Inflammatory macrophage (primary cell): ENCODE measurements around the gene JADE3.

ENCODE experiments used
- DNase-seq, 2 donors: peaks; one replicate each; pipeline ENCODE4 v3.0.0-alpha.2; 2020 to 2022
- total RNA-seq, 18 experiments: gene quantifications; one replicate each; lab custom pipeline; 2026; ENCODE audit warnings: mixed read lengths in 6 of 18, inconsistent platforms in 2 of 18; lab: John Stamatoyannopoulos, UW

JADE3 gene
- 0.18 to 1.3 (median 0.59) reads per million in 18 experiments for total RNA-seq

GRCh38 chrX:46912098-46912602 lies at the start of gene JADE3:
Gene JADE3 (plus strand): TSS chrX:46912421. CDS start chrX:46984895, 72,474 bp downstream.
- DNase-seq, result peak in 1 of 2 donors; percentile 2

DNA sequence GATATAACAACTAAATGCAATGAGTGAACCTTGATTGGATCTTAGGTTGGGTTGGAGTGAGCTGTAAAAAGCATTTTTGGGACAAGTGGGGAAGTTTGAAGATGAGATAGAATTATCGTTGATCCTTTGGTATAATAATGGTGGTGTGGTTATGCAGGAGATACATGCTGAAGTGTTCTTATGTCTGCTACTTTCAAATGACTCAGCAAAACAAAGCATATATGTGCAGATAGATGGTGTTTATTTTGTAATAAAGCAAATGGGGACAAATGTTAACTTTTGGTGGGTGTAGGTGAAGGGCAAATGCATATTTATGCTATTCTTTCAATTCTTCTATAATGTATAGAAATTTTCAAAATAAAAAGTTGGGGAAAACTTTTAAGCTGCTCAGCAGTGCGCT lies 49.1 kb upstream of the JADE3 start:
- no peak for DNase-seq

DNA sequence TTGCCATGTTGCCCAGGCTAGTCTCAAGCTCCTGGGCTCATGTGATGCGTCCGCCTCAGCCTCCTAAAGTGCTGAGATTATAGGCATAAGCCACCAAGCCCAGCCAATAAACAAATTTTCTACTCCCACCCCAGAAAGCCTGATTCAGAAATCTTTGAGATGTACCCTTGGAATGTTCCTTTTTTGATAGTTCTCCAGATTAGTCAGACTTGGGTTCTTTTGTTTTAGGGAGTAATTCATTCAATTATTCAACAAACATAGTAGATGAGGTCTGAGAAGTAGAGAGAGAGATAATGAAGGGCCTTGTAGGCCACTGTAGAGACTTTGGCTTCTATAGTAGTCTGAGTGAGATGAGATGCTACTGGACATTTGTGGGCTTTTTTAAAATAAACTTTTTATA lies 47.6 kb upstream of the JADE3 start:
- no peak for DNase-seq

DNA sequence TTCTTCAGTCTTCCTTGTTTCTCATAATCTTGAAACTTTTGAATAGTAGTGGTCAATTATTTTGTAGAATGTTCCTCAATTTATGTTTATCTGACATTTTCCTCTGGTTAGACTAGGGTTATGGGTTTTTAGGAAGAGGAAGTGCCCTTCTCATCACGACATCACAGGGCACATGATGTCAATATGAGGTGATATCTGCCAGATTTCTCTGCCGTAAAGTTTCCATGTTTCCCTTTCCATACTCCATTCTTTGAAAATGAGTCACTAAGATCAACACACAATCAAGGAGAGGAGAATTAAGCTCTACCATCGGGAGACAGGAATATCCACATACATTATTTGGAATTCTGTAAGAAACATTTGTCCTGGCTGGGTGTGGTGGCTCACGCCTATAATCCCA lies 46.9 kb upstream of the JADE3 start:
- DNase-seq, result peak; percentile 55 to 71

- no peak for DNase-seq
These were observed 45.5 kb upstream of the JADE3 start for GRCh38 chrX:46866726-46867125.

- no peak for DNase-seq
These were observed 38.5 kb upstream of the JADE3 start for GRCh38 chrX:46873746-46874145.

GRCh38 chrX:46876901-46877300 lies 35.3 kb upstream of the JADE3 start:
- no peak for DNase-seq

DNA sequence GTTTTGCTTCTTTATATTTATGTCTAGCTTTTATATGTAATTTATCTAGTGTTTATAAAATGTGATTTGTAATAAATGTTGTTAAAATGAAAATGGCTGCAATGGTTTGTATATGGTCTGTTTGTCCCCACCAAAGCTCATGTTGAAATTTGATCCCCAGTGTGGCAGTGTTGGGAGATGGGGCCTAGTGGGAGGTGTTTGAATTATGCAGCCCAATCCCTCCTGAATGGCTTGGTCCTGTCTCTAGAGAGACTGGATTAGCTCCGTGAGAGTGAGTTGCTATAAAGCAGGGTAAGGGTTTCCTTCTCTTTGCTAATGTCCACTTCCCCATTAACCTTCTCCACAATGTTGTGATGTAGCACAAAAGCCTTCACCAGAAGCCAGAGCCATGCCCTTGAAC lies 30.0 kb upstream of the JADE3 start:
- no peak for DNase-seq

GRCh38 chrX:46884799-46885198 lies 27.4 kb upstream of the JADE3 start:
- no peak for DNase-seq

GRCh38 chrX:46898207-46898606 lies 14.0 kb upstream of the JADE3 start:
- DNase-seq, result no peak

- peak; percentile 46 to 65 for DNase-seq
These were observed 8.6 kb upstream of the JADE3 start for GRCh38 chrX:46903458-46904242.

- DNase-seq, result no peak
These were observed 7.6 kb upstream of the JADE3 start for GRCh38 chrX:46904626-46905025.

DNA sequence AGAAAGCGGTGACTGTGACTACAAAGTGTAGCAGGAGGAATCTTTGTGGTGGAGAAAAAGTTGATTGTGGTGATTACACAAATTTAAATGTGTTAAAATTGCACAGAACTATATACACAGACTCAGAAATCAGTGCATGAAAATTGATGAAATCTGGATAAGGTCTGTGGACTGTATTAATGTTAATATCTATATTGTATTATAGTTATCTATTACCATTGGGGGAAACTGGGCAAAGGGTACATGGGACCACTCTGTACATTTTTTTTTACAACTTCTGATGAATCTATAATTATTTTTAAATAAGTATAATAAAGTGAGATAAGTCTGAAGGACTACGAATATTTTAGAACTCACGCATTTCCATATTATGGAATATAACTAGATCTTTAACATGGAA lies 1.8 kb upstream of the JADE3 start:
- DNase-seq, result no peak

DNA sequence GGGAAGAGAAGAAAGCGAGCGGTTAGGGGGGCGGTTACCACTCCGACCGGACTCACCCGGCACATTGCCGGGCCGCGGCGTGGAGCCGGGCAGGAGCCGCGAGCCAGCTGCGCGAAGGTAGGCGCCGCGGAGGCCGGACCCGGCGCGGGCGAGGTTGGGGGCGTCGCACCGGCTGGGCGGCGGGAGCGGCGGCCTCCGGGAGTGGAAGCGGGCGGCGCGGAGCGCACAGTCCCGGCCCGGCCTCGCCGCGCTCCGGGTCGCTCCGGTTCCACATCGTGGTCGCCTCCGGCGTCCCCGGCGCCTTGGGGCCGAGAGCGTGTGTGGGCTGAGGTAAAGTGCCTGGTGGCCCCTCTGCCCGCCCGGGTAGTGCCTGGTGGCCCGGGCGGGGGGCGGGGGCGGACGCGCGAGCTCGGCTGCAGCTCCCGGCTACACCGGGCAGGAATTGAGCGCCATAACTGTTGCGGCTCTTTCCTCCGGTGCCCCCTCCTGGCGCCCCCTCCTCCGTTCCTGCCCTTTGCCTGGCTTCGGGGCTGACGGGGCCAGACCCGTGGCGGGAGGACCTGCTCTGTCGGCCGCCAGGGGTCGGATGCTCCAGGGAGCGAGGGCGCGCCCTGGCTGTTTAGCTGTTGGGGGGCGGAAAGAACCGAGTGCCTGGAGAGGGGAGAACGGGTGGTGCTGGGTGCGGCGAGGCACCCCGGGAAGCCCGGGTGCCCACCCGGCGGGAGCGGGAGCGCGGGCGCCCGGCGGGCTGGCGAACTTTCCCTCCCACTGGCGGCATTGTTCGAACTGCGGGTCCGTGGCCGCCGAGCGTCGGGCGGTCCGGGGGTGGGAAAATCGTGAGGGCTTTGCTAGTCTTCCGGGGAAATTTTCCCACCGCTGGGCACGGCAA lies 626 bp downstream of the JADE3 start:
- DNase-seq, result peak in 1 of 2 donors; percentile 19

GRCh38 chrX:46913667-46914066 lies 1.4 kb downstream of the JADE3 start:
- no peak for DNase-seq

DNA sequence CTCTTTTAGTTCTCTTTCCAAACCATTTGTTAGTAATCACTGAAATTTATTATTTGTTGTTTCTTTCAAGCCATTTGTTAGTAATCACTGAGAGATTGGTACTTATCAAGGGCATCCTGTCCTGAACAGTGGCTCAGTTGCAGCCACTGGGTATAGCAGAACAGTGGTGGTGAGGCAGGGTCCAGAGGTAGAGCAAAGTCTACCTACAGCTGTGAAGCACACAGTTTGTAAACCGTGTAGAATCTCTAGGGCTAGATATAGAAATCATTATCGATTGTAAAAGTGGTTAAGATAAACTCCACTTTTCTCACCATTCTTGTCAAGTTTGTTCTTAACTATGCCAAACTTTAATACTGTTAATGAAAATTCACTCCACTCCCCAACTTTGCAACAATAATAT lies 4.1 kb downstream of the JADE3 start:
- no peak for DNase-seq

DNA sequence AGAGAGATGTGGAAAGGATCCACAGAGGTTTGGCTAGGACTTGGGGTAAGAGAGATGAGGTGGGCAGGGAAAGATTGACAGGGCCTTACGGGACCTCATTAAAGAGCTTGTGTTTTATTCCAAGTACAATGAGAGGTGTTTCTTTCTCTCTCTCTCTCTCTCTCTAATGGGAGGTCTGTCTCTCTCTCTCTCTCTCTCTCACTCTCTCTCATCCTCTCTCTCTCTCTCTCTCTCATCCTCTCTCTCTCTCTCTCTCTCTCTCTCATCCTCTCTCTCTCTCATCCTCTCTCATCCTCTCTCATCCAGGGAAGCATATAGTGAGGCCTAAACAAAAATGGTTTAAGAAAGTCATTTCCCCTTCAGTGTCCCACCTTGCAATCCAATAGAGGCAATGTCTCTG lies 5.4 kb downstream of the JADE3 start:
- no peak for DNase-seq

DNA sequence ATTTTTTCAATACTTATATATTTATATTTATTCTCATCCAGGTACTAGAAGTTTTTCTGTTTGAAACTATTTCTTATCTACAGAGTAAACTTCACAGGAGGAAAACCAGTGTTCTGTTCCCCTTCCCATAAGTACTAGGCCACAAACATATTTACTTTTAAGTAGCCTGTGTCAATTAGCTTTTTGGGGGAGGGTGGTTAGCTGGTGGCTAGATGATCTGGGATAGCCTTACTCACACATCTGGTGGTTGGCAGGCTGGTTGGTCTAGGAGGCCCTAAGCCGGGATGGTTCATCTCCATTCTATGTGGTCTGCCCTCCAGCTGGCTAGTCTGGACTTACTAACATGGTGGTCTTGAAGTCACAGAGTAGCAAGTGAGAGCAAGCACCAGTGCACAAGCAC lies 6.2 kb downstream of the JADE3 start:
- DNase-seq, result no peak

DNA sequence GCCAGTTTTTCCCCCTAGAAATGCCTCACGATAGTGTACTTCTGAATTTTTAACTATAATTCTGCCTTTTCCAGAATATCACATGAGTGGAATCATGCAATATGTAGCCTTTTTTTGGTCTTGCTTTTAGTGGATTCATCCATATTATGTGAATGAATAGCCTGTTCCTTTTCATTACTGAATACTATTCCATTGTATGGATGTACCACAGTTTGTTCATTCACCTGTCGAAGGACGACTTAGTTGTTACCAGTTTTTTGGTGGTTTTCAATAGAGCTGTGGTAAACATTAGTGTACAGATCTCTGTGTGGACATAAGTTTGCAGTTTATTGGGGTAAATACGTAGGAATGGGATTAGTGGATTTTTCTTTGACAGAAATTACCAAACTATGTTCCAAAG lies 8.0 kb downstream of the JADE3 start:
- DNase-seq, result no peak

DNA sequence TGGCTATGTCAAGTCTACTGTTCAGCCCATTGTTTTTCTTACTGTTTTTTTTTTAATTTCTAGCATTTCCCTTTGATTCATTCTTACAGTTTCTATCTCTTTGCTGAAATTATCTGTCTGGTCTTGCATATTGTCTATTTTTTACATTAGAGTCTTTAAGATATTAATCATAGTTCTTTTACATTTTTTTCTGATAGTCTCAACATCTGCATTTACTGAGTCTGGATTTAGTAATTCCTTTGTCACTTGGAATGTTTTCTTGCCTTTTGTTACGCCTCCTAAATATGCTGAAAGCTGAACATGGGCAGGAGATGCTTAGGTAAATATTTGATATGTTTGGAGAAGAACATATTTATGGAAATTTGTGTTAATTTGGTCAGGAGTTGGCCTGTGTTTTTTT lies 10.4 kb downstream of the JADE3 start:
- no peak for DNase-seq

DNA sequence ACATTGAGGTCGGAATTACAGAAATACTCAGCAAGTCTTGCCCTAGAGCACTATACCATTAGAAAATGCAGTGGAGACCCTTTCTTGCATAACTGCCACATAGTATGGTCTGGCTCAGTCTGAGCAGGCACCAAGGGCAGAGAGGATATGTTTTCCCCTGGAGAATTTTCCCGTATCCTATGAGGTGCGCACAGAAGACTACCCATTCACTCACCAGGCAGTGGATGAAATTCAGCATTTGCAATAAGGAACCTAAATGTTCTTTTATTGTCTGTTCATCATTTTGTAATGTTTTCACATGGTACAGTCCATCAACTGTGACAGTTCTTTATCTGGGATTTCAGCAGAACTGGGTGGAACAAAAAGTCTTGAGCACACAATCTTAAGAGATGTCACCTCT lies 15.5 kb downstream of the JADE3 start:
- no peak for DNase-seq

GRCh38 chrX:46929439-46930261 lies 17.4 kb downstream of the JADE3 start:
- DNase-seq, result no peak

DNA sequence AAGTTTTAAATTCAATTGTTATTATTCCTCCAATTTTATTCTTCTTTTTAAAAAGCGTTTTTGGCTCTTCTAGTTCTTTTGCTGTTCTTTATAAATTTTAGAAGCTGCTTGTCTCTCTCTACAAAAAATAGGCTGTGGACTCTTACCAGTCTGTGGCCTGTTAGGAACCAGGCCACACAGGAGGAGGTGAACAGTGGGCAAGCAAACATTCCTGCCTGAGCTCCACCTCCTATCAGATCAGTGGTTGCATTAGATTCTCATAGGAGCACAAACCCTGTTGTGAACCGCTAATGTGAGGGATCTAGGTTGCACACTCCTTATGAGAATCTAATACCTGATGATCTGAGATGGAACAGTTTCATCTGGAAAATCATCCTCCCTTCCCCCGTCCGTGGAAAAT lies 23.1 kb downstream of the JADE3 start:
- no peak for DNase-seq
